HepG2 (cell line): ENCODE data around the gene PPP1R13L. TPM values are rescaled to one million over a fixed set of nuclear protein-coding genes. Genes with fewer than 3 reads are reported as not detected.

Experiments
- BHLHE40 ChIP-seq: IDR thresholded peaks from 2 replicates; pipeline ENCODE4 v1.6.1; 2011; ENCODE audit warnings: low read length, improper control_type of control experiment
- CEBPG ChIP-seq: IDR thresholded peaks from 2 replicates; pipeline ENCODE4 v1.6.1; 2016
- CENPBD1 ChIP-seq: sonication (generic); formaldehyde crosslinking; IDR thresholded peaks from 2 replicates; pipeline ENCODE4 v1.8.0; 2022; ENCODE audit warnings: missing genetic modification reagents, low read depth, mild to moderate bottlenecking, borderline replicate concordance
- DDIT3 ChIP-seq: sonication (generic); formaldehyde crosslinking; IDR thresholded peaks from 2 replicates; pipeline ENCODE4 v1.4.0; 2020; ENCODE audit warnings: mild to moderate bottlenecking, missing genetic modification reagents
- ELF3 ChIP-seq: IDR thresholded peaks from 2 replicates; pipeline ENCODE4 v1.6.1; 2016; ENCODE audit warnings: missing genetic modification reagents, missing compliant biosample characterization
- FOXK1 ChIP-seq: sonication (generic); formaldehyde crosslinking; IDR thresholded peaks from 2 replicates; pipeline ENCODE4 v1.4.0; 2020; ENCODE audit warnings: low read depth, missing genetic modification reagents, borderline replicate concordance
- HBP1 ChIP-seq: IDR thresholded peaks from 2 replicates; pipeline ENCODE4 v1.6.1; 2016; ENCODE audit warnings: low read depth, control low read depth
- HNRNPL ChIP-seq: fragments of 200-400 bp; formaldehyde crosslinking; IDR thresholded peaks from 2 replicates; pipeline ENCODE4 v1.6.1; 2017; ENCODE audit warnings: mild to moderate bottlenecking, low read depth, low read length
- MYNN ChIP-seq: sonication (generic); formaldehyde crosslinking; IDR thresholded peaks from 2 replicates; pipeline ENCODE4 v1.4.0; 2020; ENCODE audit warnings: mild to moderate bottlenecking, low read depth, missing genetic modification reagents
- MZF1 ChIP-seq: sonication (generic); formaldehyde crosslinking; IDR thresholded peaks from 2 replicates; pipeline ENCODE4 v1.8.1; 2023; ENCODE audit warnings: mild to moderate bottlenecking, missing genetic modification reagents, borderline replicate concordance
- NR2F2 ChIP-seq: IDR thresholded peaks from 2 replicates; pipeline ENCODE4 v1.6.1; 2012; ENCODE audit warnings: low read depth, inconsistent platforms, borderline replicate concordance
- REL ChIP-seq: sonication (generic); formaldehyde crosslinking; conservative IDR thresholded peaks from 2 replicates; pipeline ENCODE4 v1.8.0; 2022; ENCODE audit warnings: mild to moderate bottlenecking, missing genetic modification reagents, moderate library complexity
- SAP130 ChIP-seq: IDR thresholded peaks from 2 replicates; pipeline ENCODE4 v1.6.1; 2016; ENCODE audit warnings: low read depth
- THAP11 ChIP-seq: IDR thresholded peaks from 2 replicates; pipeline ENCODE4 v1.6.1; 2016; ENCODE audit warnings: missing biosample characterization, missing genetic modification reagents
- THRA ChIP-seq: sonication (generic); formaldehyde crosslinking; IDR thresholded peaks from 2 replicates; pipeline ENCODE4 v1.4.0; 2020; ENCODE audit warnings: missing genetic modification reagents, borderline replicate concordance
- U2AF1 ChIP-seq: fragments of 200-400 bp; formaldehyde crosslinking; optimal IDR thresholded peaks from 2 replicates; pipeline ENCODE3; 2017; ENCODE audit warnings: mild to moderate bottlenecking, low read depth, low read length
- YEATS4 ChIP-seq: sonication (generic); formaldehyde crosslinking; IDR thresholded peaks from 2 replicates; pipeline ENCODE4 v1.4.0; 2020; ENCODE audit warnings: missing genetic modification reagents, borderline replicate concordance
- ZMYM3 ChIP-seq: sonication (generic); formaldehyde crosslinking; IDR thresholded peaks from 2 replicates; pipeline ENCODE4 v1.5.1; 2020; ENCODE audit warnings: mild to moderate bottlenecking, missing genetic modification reagents
- ZNF160 ChIP-seq: sonication (generic); formaldehyde crosslinking; IDR thresholded peaks from 2 replicates; pipeline ENCODE4 v1.8.0; 2022; ENCODE audit warnings: mild to moderate bottlenecking, inconsistent platforms, missing genetic modification reagents
- ZNF280D ChIP-seq: sonication (generic); formaldehyde crosslinking; IDR thresholded peaks from 2 replicates; pipeline ENCODE4 v1.5.1; 2020; ENCODE audit warnings: mild to moderate bottlenecking, missing genetic modification reagents
- ZNF576 ChIP-seq: sonication (generic); formaldehyde crosslinking; IDR thresholded peaks from 2 replicates; pipeline ENCODE4 v1.4.0; 2020; ENCODE audit warnings: mild to moderate bottlenecking, missing genetic modification reagents
- ZNF883 ChIP-seq: sonication (generic); formaldehyde crosslinking; IDR thresholded peaks from 2 replicates; pipeline ENCODE4 v1.5.1; 2020; ENCODE audit warnings: mild to moderate bottlenecking, missing genetic modification reagents; ENCODE audit errors: not compliant biosample characterization
- ZSCAN22 ChIP-seq: sonication (generic); formaldehyde crosslinking; IDR thresholded peaks from 2 replicates; pipeline ENCODE4 v1.4.0; 2020; ENCODE audit warnings: mild to moderate bottlenecking, missing genetic modification reagents
- polyA plus RNA-seq, 8 experiments: library from polyadenylated mRNA; depleted of rRNA in 3 of 8; stranded (reverse) in 7 of 8; unstranded in 1 of 8; fragments of >200 nt; fragmentation: Illumina TruSeq in 4 of 8; extraction: Trizol in 4 of 8; gene quantifications; 2 replicates each; pipeline versions ENCODE4 v1.2.1 to v1.2.3, GENCODE V29; 2011 to 2016; ENCODE audit warnings: low read depth in 4 of 8, missing spikeins in 1 of 8, mixed read lengths in 1 of 8; ENCODE audit not compliant: insufficient read depth in 1 of 8
- total RNA-seq, 5 experiments: library from RNA; depleted of rRNA; stranded (reverse); fragments of >200 nt; fragmentation: Illumina TruSeq; extraction: Trizol; gene quantifications; 2 replicates each; pipeline ENCODE4 v1.2.3, GENCODE V29; 2016; ENCODE audit warnings: low read depth in 1 of 5

The PPP1R13L gene
- total and polyA plus RNA-seq, 2 of the 13 experiments (the other 11 are each of a cell fraction or from before 2014, with no cell fraction given) = 1.3 to 6.6 TPM

DNA sequence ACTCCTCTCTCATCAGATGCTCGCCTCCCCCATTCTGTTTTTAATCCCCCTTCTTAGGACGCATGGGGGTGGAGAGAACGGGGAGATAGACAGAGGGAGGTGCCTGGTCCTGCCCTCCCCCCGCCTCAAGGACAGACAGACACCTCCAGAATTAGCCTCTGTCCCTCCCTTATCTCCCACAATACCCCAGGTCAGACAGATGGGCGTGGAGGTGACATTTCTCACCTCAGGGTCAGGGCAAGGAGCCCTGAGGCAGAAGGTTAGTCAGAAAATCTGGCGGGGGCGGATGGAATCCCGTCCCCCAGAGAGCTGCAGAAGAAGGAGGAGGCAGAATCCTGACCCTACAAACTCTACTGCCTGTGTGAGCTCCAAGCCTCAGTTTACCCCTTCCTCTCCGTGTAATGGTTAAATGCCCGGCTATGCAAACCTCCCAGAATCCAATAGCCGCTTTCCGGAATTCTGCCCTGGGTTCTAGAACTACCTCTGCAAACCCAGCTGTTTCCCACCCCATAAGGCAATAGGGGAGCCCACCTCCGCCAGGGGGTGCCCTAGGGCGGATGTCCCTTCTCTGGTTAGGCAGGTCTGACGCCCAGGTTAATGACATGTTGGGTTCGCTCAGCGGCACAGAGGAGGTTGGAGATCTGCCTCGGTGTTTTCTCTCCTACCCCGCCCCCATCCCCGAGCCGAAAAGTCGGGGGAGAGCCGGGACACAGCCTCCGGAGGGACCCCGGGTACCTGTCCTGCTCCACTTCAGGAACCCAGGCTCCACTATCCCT, 900 bp downstream of the PPP1R13L start (continued):
- TF ChIP-seq THRA (CRISPR knock-in tag) (no peak), ZNF280D (CRISPR knock-in tag) (no peak), ZMYM3 (CRISPR knock-in tag) (peak; percentile 29; the same call in 1 of the 2 replicates), YEATS4 (CRISPR knock-in tag) (peak; percentile 17; the same call in 1 of the 2 replicates), ZNF160 (CRISPR knock-in tag) (0 out of 2 replicates have a peak, but pooled peaks have one; percentile 8), FOXK1 (peak; percentile 32; the same call in 1 of the 2 replicates), THAP11 (CRISPR knock-in tag) (peak; percentile 85), SAP130 (CRISPR knock-in tag) (peak; percentile 71), ZNF883 (CRISPR knock-in tag) (peak; percentile 18), HNRNPL (no peak), CENPBD1 (CRISPR knock-in tag) (no peak), ZSCAN22 (no peak), HBP1 (CRISPR knock-in tag) (peak; percentile 2; the same call in 1 of the 2 replicates), U2AF1 (no peak), ELF3 (CRISPR knock-in tag) (peak; percentile 18; the same call in 1 of the 2 replicates), DDIT3 (CRISPR knock-in tag) (no peak), MYNN (CRISPR knock-in tag) (no peak), ZNF576 (no peak), MZF1 (CRISPR knock-in tag) (no peak), CEBPG (CRISPR knock-in tag) (peak; percentile 14; the same call in 1 of the 2 replicates), REL (CRISPR knock-in tag) (no peak), NR2F2 (peak; percentile 26; the same call in 1 of the 2 replicates), BHLHE40 (no peak)
